Cardiac fibroblast (primary cell): ENCODE results near the gene DRICH1.

ENCODE experiments used
- DNase-seq, 2 donors: peaks; one replicate each; pipeline versions ENCODE4 v3.0.0 to v3.0.0-alpha.2; 2010; ENCODE audit warnings: low read depth in 2 of 2
- H3K4me3 ChIP-seq, 2 donors: replicated peaks in 1 of 2; 1 replicate in 1 of 2; 2 replicates in 1 of 2; pipeline ENCODE4 v1.5.1; 2011; ENCODE audit warnings: low read depth in 2 of 2, low read length in 2 of 2, mild to moderate bottlenecking in 2 of 2, moderate library complexity in 1 of 2
- CTCF ChIP-seq: IDR thresholded peaks from one replicate; pipeline ENCODE4 v1.5.1; 2011; ENCODE audit warnings: low read depth, mild to moderate bottlenecking, low read length, inconsistent platforms

DRICH1 gene

DNA sequence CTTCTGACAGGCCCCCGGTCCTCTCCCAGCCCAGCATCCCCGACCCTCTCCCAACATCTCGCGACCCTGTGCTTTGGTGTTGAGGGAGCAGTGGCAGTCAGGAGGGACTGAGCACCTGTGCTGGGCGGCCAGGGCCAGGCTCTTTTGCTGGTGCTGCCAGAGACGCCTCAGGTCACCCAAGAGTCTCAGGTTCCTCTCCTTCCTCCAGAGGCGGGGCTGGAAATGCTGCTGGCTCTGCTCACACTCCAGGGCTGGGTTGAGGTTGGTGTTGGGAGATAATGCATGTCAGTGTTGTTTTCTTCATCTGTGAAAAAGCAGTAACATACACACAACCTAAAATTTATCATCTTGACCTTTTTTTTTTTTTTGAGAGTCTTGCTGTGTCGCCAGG lies 50.9 kb downstream of the DRICH1 start:
- no peak for DNase-seq
- H3K4me3 ChIP-seq, result no peak overlapping the region
- TF ChIP-seq CTCF, result no peak

DNA sequence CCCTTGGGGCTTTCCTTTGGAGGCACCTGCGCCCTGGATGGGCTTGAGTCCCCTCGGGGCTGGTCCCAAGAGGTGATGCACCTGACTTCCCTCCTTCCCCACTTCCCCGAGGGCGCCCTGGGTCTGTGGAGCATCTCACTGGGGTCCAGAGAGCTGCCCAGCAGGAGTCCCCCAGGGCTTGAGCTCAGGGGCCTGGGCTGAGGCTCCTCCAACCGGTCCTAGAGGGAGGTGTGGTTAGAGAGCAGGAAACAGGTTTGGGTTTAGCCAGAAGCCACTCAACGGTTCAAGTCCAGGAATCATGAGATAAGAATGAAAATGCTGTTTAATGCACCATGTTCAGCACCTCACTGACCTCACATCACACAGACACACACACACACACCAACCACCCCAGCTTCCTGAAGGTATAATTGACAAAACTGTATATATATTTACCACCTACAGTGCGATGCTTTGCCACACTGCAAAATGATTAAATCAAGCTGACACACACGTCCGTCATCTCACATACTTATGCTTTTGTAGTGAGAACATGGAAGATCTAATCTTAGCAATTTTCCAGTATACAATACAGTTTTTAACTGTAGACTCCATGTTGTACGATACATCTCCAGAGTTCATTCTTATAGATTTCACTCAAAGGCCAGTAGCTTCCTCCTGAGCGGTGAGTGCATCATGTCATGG lies 51.4 kb downstream of the DRICH1 start:
- H3K4me3 ChIP-seq, result no peak overlapping the region
- no peak for DNase-seq
- TF ChIP-seq CTCF, result no peak

DNA sequence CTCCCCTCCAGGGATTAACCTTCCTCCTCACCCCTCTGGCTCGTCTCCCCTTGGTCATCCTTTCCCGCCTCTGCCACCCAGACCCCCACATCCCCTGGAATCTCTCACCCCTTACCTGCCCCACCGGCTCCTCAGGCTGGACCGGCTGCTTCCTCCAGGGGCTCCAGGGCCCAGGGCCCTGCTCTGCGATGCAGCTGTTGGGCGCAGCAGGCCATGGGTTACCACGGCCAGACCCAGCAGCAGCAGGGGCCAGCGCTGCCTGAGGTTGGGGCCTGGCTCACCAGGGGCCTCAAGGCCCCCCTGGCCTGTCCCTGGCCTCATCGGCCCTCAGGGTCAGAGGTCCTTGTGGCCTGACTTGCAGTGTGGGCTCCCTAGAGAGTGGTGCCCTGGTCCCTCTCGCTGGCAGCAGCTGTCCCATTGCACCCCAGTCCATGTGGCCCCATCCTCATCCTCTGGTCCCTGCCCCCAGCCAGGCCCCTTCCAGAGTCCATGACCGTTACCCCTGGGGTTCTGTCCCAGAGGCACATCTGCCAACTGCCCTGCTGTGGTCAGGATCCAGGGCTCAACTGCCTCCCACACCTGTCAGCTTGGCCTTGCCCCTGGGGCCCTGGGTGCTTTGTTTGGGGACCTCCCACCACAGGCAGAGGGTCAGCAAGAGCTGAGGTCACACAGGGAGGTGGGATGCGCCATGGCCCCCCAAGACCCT lies 52.1 kb downstream of the DRICH1 start, which contains the start of gene IGLL1:
IGLL1 (minus strand) TSS at position 421 of the 706 bp plus-strand sequence; CDS start at position 321, 100 bp downstream.
- no peak for DNase-seq
- no peak for TF ChIP-seq CTCF
- no peak within 1 kb of the TSS for H3K4me3 ChIP-seq

DNA sequence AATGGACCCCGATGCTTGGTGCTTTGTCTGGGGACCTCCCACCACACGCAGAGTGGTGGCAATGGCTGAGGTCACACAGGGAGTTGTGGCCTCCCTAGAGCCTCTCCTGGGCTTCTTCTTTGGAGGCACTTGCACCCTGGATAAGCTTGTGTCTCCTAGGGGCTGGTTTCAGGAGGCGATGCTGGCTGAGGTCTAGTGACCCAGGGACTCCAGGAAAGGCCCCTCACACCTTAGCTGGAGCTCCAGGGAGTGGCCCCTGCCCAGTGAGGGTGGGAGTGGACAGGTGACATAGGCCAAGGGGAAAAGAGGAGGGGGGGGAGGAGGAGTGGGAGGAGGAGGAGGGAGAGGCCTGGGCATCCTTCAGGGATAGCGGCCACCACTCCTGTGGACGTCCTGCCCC lies 52.8 kb downstream of the DRICH1 start:
- no peak overlapping the region for H3K4me3 ChIP-seq

GRCh38 chr22:23578306-23578705 lies 53.8 kb downstream of the DRICH1 start:
- no peak for DNase-seq
- TF ChIP-seq CTCF, result no peak
- no peak overlapping the region for H3K4me3 ChIP-seq

More for the DNA sequence above, 52.8 kb downstream of the DRICH1 start:
- no peak for DNase-seq
- TF ChIP-seq CTCF, result no peak

GRCh38 chr22:23576681-23577080 lies 55.4 kb downstream of the DRICH1 start:
- H3K4me3 ChIP-seq, result no peak overlapping the region
- TF ChIP-seq CTCF, result no peak
- no peak for DNase-seq
